A673 (cell line): ENCODE data around the gene IL36B.

ENCODE experiments used
- CTCF ChIP-seq: fragments of 300-800, 200-600 bp; sonication (generic); conservative IDR thresholded peaks from 2 replicates; pipeline ENCODE4 v1.5.1; 2017; ENCODE audit warnings: low read depth, mild to moderate bottlenecking, antibody characterized with exemption, low read length, moderate library complexity, mixed read lengths
- EZH2 ChIP-seq: fragments of 200-600 bp; sonication (generic); IDR thresholded peaks from 2 replicates; pipeline ENCODE4 v1.6.1; 2017; ENCODE audit warnings: borderline replicate concordance, low read depth, mild to moderate bottlenecking, mixed read lengths, antibody characterized with exemption, low read length; ENCODE audit not compliant: poor library complexity, severe bottlenecking

GRCh38 chr2:113069676-113070605, 17.3 kb upstream of the IL36B start:
- no peak for TF ChIP-seq CTCF
- TF ChIP-seq EZH2 = no peak
